IPS DF 4.7 (cell line): ENCODE results near the gene TNIK.

Experiments
- DNase-seq: peaks from one replicate; pipeline ENCODE4 v3.0.0-alpha.2; 2013; ENCODE audit warnings: low spot score; ENCODE audit errors: extremely low read depth

Gene TNIK

DNA sequence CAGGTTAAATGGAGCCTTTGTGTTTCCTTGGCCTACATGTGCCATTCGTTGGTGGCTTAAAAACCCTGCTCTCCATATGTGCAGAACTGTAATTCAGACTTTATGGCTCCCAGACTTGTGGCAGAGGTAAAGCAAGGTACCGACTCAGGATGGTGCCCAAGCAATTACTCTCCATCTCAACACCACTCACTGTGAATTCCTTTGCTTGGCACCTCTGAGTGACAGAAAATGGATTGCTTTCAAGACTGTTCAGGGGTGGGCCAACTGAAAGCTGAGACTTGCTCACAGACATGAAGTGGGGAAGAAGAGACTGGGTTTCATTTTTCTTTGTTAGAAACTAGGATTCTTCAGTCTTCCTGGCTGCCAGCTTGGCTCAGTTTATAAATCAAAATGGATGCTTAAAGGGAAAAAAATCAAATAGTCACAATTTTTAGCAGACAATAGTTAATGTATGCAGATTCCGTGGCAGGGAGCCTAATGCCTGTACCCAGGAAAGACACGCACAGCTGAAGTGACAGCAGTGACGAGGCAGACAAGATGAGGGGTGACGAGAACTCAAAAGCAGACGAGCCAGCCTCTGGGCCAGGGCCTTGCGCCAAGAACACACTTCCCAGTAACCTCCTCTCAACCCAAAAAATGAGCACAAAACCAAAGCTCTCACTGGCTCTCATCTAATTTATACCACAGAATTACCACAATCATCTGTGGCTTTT, 225.8 kb downstream of the TNIK start:
- DNase-seq, result no peak

DNA sequence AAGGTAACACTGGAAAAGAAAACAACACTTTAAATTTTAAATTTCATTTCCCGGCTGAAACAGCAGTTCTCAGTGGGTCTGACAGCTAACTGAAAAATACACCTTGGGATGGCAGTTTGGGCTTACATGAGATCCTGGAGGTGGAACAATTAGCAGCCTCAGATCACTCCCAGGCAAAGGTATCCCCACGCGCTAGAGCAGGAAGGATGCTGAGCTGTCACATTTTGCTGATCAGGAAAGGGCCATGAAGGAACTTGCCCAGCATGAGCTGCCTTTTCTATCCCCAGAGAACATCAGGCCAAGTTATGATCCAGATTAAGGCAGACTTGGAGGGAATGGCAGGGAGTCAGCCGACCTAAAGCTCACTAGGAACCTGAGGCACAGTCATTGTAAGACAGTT, 228.8 kb downstream of the TNIK start:
- no peak for DNase-seq

DNA sequence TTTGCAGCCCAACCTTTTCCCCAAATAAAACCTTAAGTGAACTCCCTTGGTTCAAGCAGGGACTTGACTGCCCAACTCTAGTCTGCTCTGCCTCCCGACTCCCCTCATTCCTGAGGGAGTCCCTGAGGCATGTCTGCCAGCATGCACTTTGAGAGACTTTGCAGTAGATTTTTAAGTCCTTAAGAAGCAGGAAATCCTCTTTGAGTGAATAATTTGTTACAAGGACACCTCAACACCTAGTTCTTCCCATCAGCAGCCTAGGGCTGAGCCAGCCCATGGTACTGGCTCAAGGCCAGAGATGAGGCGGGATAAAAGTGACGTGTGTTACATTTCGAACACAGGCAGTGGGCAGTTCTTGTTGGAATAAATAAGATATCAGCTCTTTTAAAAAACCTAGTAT, 229.3 kb downstream of the TNIK start:
- DNase-seq, result no peak

DNA sequence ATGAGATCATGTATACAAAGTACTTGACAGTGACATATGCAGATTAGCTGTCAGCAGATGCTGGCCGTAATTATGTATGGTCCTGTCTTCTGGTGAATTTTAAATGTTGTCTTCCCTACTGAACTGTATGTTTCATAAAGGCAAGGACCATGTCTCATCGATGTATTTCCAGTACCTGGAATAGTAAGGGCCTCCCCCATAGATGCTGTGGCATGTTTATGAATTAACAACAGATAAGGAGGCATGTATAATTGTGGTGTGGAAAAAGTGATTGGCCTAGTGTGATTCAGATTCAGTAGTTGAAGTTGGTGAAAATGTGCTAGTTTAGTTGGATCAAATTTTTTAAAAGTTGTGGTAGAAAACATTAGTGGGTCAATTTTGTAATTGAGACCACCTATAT, 231.0 kb downstream of the TNIK start:
- DNase-seq, result no peak

DNA sequence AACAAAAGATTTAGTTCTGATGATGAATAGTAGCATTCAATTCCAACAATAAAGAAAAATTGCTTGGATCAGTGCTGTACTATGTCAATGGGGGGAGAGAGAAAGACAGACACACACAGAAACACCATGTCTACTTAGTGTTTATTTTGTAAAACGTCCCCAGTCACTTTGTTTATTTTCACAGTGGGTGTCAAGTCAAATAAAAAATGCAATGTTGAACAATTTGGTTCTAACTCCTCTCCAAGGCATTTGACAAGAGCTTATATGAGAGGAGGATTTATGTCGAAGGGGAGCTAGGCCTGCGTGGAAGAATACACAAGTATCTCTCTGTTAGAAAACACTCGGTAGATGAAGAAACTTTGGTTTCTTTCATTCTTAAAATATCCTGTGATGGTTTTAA, 232.0 kb downstream of the TNIK start:
- DNase-seq, result no peak

DNA sequence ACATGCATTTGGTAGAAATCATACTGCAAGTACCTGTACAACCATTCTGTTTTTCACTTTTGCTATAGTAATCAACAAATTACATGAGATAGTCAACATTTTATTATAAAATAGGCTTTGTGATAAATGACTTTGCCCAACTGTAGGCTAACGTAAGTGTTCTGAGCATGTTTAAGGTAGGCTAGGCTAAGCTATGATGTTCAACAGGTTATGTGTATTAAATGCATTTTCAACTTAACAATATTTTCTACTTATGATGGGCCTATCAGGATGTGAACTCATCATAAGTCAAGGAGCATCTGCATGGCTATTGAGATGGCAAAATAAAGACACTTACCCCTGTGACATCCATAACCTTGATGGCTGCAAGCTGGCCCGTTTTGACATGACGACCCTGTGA, 232.4 kb downstream of the TNIK start:
- no peak for DNase-seq

DNA sequence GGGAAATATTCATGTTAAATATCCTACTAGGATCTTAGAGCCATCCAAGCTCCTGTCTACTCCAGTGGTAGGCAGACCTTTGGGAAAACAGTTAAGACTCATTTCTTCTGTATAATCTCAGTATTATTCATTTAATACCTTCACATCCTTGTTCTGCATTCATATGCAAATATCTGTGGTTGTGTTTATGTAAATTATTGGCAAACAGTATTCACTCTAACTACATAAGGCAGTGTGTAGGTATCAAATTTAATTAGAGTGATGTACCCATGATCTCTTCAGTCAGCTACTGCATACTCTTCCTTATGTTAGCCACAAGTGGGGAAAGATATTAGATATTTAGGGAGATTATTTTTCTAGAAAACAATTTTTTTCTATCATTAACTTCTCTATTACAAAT, 232.8 kb downstream of the TNIK start:
- DNase-seq, result no peak

DNA sequence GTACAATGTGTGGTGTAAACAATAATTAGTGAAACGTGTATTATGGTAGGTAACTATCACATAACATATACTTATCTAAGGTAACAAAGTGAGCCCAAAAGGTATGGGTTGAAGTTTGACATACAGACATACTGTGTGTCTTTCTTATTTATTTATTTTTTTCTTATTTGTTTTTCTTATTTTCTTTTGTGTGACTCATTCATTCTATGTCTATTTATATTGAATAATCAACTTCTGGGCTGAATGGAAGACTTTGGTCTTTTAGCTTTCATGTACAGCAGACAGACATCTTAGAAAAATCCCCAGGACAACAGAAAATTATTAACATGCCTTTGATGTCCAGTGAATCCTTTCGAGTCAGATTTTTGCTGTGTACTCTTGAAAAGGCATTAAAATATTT, 233.4 kb downstream of the TNIK start:
- DNase-seq, result no peak

DNA sequence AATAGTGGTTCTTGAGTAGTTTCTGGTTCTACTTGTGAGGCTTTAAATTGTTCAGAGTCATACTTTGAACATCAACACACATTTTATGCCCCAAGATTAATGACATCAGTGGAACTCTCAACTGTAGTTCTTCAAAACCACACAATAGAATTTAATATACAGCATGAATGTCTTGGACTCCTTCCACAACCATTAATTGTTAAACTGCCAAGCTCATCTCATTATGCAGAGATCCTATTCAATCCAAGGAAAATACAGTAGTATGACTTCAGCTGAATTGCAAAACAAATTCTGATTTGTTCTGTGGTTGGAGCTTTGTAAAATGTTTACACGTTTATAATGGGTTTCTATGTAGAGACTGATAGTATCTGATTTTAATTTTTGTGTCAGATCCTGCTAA, 234.5 kb downstream of the TNIK start:
- DNase-seq, result no peak

DNA sequence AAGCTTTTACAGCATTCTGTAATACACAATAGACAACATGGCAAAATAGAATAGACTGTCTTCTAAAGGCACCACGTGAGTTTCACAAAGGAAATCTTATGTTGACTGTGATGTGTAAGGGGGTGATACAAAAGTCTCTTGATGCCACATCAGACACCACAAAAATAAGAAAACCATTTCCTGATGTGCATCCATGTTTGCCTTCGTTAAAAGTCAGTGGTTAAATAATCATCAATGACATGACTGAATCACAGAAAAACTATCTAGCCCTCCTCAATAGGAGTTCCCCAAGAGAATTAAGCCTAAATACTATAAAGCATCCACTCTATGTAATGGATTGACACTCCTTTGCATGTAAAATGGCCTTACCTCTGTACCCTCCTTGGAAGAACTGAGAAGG, 235.0 kb downstream of the TNIK start:
- no peak for DNase-seq

DNA sequence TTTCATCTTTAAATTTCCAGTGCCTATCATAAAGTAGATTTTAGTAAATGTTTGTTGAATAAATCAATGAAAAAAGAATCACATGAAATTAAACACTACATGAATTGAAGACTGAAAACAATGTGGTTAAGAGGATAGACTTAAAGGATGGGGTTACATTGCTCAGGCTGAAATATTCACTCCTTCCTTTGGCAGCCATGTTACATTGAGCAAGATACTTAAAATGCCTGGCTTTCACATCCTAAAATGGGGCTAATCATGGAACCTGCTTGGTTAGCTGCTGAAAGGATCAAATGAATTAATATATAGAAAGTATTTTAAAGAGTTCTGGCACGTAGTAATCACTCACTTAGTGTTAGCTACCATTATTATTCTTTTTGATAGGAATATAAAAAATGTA, 236.8 kb downstream of the TNIK start:
- DNase-seq, result no peak

DNA sequence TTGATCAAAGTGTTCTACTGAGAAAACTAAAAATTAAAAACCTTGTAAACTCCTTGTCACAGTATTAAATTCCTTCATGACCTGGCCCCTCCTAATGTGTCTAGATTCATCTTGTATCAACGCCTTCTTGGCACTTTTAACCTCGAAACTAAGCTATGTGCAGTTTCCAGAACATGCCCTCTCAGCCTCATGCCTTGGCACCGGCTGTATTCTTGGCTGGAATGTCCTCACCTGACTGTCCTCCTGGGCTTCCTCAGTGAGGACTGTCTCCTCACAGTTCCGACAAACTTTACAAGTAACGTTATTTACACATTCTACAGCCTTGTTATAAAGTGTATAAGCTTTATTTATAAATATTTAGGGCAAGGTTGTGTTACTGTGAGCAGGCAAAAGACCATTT, 237.2 kb downstream of the TNIK start:
- no peak for DNase-seq

DNA sequence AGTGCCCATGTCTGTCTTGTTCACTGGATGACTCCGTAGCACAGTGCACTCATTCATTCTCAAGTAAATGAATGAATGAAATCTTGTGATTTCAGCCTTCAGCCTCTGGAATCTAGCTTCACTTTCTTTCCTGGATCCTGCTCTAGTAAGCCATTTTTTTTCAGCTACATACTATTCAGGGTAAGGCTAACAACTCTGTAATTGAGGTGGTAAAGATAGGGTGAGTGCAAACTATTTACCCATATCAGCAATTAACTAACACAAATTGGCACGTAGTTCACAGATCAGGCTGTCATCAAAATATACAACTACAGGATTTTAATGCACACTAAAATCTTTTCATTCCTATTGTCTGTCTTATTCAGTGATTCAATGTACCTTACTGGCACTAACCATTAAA, 238.6 kb downstream of the TNIK start:
- DNase-seq, result no peak

DNA sequence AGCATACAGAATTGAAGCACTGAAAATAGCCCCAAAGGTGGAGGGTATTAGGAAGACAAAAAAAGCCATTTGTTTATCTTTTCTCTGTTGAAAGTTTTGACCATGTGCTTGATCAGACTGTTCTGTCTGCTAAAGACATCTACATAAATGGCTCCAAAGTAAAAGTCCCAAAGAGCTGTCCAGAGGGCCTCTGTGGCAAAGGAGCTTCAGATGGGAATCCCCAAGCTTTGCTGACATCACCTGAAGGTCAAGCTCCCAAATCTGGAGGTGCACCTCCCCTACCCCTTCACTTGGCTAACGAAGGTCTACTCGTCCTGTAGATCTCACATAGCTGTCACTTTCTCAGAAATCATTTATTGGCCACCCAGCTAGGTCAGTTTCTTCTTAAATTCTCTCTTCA, 239.1 kb downstream of the TNIK start:
- DNase-seq, result no peak

DNA sequence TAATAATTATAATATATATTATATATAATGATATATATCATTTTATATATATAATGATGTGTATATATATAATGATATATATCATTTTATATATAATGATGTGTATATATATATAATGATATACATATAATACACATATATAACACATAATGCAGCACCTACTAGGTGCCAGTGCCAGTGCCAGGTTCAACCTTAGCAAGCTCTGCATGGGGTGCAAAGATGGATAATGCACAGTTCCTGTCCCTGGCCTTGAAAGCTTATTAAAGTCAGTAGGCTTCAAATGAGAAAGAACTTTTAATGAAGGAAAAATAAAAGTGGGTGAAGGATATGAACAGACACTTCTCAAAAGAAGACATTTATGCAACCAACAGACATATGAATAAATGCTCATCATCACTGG, 240.9 kb downstream of the TNIK start:
- no peak for DNase-seq

DNA sequence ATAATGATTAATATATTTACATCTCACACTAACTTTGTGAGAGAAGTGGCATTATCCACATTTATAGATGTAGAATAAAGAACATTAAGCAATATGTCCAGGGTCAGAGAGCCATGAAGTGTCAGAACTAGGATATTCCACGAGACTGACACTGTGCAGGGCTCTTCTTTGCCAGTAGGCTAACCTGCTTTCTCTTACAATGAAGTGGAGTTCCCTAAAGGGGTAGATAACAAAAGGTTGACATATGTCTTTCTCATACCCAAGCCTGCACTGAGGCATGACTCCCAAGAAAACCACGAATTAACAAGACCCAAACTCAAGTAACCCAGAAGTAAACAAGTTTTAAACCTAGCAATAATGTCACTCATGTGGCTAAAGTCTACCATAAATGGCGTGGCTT, 242.1 kb downstream of the TNIK start:
- no peak for DNase-seq

DNA sequence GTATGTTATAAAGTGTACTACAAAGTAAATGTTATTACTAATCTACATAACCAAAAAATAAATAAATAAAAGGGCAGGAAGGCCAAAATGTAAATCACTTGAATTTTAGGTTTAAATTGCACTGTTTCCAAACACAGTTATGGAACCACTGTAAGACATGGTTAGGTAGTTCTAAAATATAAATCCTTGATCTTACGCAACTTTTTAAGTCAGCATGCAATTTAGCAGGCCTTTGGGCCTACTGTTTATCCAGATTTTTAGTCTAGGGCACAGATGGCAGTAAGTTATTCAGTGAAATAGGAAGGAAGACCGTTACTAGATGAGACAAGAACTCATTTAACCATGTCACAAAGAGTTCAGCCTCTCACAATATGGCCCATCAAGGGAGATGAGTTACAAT, 246.3 kb downstream of the TNIK start:
- DNase-seq, result no peak

DNA sequence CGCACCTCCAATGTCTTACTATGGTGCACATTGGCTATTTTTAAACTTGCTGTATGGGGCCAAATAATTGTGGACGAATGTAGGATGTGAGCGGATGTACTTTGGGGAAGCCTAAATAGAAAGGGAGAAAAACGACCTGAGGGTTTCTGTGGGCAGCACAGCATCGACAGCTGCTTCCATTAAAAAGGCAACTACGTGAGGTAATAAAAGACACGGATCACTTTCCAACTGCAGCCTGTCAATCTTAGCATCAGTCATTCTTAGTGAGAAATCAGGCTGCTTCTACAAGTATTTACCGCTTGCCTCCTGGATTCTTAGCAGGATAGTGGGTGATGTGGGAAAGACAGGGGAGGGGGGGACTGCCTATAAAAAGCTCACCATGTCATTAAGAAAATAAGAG, 247.0 kb downstream of the TNIK start:
- no peak for DNase-seq

DNA sequence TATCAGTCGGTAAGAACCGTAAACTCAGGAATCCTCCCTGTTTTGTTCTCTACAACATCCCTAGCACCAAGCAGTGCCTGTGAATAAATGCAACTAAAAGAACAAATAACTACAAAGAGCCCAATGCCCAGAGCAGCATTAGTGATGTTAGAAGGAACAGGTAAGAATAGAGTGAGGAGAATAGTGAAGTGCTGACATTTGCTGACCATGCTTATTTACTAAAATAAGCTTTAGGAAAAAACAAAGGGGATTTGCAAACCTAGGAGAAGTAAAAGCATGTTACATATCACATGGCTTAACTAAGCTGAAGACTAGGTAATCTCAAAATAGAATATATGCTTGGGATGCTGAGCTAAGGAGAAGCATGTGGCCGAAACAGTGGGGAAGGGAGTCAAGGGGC, 247.6 kb downstream of the TNIK start:
- no peak for DNase-seq

DNA sequence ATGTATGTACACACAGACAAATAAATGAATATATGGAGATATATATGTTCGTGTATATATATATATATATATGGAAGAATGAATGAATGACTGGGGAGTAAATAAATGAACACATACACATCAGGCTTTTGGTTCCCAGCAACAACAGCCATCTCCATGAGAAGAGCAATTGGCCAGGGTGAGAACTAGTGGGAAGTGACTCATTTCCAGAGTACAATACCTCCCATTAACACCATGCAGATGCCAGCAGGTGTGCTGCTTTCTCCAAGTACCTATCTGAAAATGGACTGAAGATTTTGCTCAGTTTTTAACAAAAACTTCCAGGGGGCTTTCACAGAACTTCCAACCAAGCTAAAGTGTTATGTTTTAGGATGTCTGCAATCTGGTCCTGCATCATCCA, 253.9 kb downstream of the TNIK start:
- DNase-seq, result peak; percentile 79

DNA sequence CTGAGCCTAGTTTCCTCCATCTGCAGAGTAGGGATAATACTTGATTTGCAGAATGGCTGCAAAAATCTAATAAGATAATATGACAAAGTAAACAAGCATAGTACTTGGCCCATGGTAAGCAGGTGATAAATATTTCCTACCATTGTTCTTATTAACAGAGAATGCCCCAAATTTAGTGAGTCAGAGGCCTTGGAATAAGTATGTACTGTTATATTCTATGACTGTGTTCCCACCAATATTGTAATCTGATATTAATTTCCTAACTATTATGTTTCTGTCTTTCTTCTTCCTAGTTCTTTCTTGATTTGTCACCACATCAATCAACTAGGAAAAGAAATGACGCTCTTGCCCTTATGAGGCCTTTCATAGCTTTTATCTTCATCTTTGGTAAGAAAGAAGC, 255.3 kb downstream of the TNIK start:
- DNase-seq, result no peak

DNA sequence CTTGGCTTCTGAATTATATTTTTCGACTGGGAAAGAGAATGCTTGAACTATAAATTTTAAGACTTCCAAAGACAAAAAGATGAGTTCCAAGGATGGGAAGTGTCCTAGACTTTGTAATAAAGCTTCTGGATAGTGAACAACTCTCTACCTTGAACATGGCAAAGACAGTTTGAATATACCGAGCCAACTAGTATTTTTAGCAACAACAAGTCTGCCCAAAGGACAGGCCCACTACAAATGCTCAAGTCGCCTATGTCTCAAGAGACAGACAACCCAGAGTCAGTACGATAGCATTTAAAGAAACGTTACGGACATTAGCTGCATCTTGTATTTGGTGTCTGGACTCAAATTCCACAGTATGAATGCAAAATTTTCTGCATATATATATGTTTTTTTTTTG, 258.4 kb downstream of the TNIK start:
- no peak for DNase-seq

DNA sequence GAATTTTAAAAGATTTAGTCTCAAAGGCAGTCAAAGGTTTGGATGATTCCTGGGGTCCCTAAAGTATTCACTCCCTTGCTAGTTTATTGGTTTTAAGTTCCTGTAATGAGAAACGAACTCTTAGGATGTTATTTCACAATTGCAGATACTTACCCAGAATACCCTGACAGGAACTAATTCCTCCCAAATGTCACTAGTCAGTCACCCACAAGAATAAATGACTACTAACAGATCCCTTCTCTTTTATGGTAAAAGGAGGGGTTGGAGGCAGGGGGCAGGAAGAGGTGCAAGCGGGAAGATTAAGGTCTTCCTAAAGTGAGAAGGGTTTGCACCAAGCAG, 259.5 kb downstream of the TNIK start:
- no peak for DNase-seq

DNA sequence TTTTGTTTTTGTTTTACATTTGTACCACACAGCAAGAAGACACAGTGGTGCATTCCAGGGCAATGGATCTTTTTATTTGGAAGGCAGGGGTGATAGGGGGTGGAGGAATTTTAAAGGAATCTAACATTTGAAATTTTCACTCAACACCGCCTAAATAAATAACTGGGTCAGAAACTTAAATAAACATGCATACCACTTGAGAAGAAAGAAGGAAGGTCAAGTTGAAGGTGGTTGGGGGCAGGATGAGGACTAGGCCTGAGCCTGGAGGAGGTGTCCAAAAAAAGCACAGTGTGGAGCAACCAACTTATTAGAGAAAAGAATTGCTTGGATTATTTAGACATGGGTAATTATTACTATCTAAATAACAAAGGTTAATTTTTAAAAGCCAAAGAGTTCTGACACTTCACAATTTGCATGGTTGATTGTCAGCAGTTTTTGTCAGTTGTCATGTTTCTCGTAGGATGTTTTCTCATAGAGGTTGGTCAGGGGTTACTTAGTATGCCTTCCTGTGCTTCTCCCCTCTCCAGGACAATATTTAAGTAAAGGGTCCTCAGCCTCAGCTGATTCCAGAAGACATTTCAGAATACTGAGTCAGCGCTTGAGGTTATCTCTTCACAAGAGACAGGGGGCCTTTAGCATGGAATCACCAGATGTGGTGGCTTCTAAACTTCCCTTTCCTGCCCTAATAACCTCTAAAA, 260.0 kb downstream of the TNIK start:
- no peak for DNase-seq
